Heart left ventricle (tissue), 16 donors: ENCODE data around the gene PXMP4. TPM values are rescaled to one million over a fixed set of nuclear protein-coding genes. Genes with fewer than 3 reads are reported as not detected.
"Not testable (repeated sequence)": the region's sequence is repeated elsewhere in the genome, so short reads cannot be mapped to it uniquely, and the experiment has no call there.

Experiments
- ATAC-seq, 4 donors: fragments of 200-7000 bp; cut with Tn5 transposase; one replicate each; pipeline ENCODE4 v1.9.1; 2020 to 2022; ENCODE audit warnings: moderate library complexity in 4 of 4, mild to moderate bottlenecking in 3 of 4, moderate number of reproducible peaks in 1 of 4
- DNase-seq, 5 donors: peaks; one replicate each; pipeline ENCODE4 v3.0.0-alpha.2; 2020
- H3K27ac ChIP-seq, 12 donors: fragments of 200-600 bp; sonication (generic) in 4 of 12; one replicate each; pipeline versions ENCODE4 v1.5.0 to v1.8.0; 2016 to 2022; ENCODE audit warnings: mild to moderate bottlenecking in 2 of 12
- H3K27me3 ChIP-seq, 9 donors: fragments of 200-600 bp; sonication (generic) in 2 of 9; one replicate each; pipeline versions ENCODE4 v1.5.1 to v1.8.0; 2016 to 2022; ENCODE audit warnings: mild to moderate bottlenecking in 3 of 9
- H3K36me3 ChIP-seq, 9 donors: fragments of 200-600 bp; sonication (generic) in 2 of 9; one replicate each; pipeline versions ENCODE4 v1.5.0 to v1.8.0; 2018 to 2022; ENCODE audit warnings: mild to moderate bottlenecking in 2 of 9
- H3K4me1 ChIP-seq, 12 donors: fragments of 200-600 bp; sonication (generic) in 4 of 12; one replicate each; pipeline versions ENCODE4 v1.5.0 to v1.8.0; 2016 to 2022; ENCODE audit warnings: mild to moderate bottlenecking in 3 of 12
- H3K4me3 ChIP-seq, 12 donors: fragments of 200-600 bp; sonication (generic) in 4 of 12; one replicate each; pipeline versions ENCODE4 v1.5.0 to v1.8.0; 2017 to 2022; ENCODE audit warnings: mild to moderate bottlenecking in 9 of 12, moderate library complexity in 4 of 12
- H3K9me3 ChIP-seq, 12 donors: fragments of 200-600 bp; sonication (generic) in 4 of 12; one replicate each; pipeline versions ENCODE4 v1.5.0 to v1.8.0; 2016 to 2022; ENCODE audit warnings: mild to moderate bottlenecking in 1 of 12
- POLR2A ChIP-seq, 2 donors: fragments of 450-650 bp; IDR thresholded peaks; one replicate each; pipeline ENCODE4 v1.6.1; 2017; ENCODE audit warnings: antibody characterized with exemption in 2 of 2, mild to moderate bottlenecking in 2 of 2, moderate library complexity in 2 of 2
- WGBS, 4 donors: extraction: QIAGEN DNeasy Blood & Tissue Kit in 2 of 4; methylation state at CpG; one replicate each; pipeline versions ENCODE4 v1.1.5 to v1.1.7; 2013 to 2018; 5-methylcytosine and 5-hydroxymethylcytosine counted together
- intact Hi-C, 10 donors: fragments of 100-400 bp; cut with DNase I; formaldehyde crosslinking; loops; one replicate each; pipeline versions ENCODE4 v1.11.1 to v1.14.2; 2022
- polyA plus RNA-seq, 2 donors: library from polyadenylated mRNA; stranded (reverse); fragments of 200-250 nt; gene quantifications; one replicate each; pipeline ENCODE4 v1.2.3, GENCODE V29; 2013
- total RNA-seq, 9 donors: library from RNA; depleted of rRNA in 2 of 9; stranded (reverse); fragments of >200 nt in 2 of 9; fragmentation: NEBNext Ultra II Directional in 3 of 9; extraction: Animal tissue kit (Norgen Biotek cat#: 25700) in 3 of 9; gene quantifications; one replicate each; pipeline versions ENCODE4 v1.1.0 to v1.2.4, GENCODE V29; 2016 to 2023
- TF ChIP-seq, protein P1 (sequence below), 12 donors: fragments of 200-600 bp; sonication (generic) in 4 of 12; IDR thresholded peaks; one replicate each; pipeline versions ENCODE4 v1.5.0 to v1.8.0; 2018 to 2022; ENCODE audit warnings: antibody characterized with exemption in 12 of 12, mild to moderate bottlenecking in 5 of 12
- donor health status: ischemic (EF 13 %, LVEDD 7.1; RV severe dilation, severe dysfunction).
- donor health status: healthy with polysubstance abuse.
- donor health status: DM: no; HTN: yes; CAD: no.
- donor health status: DM: no; HTN: no; CAD: no.
- donor health status: ischemic (EF 25% LVEDD 6.9; RV normal size, moderate dysfunction).
- donor health status: ischemic (EF 25% LVEDD 5.7; RV mildly dilated, moderate dysfunction).
- donor health status: healthy.
- donor health status: DM: yes; HTN: yes; CAD: no.
- donor health status: ischemic (EF 35%, LVEDD 5.7; RV mildly dilated, moderate dysfunction).
- donor health status: nonischemic (EF 11% LVEDD 7.7; RV severe dilation, severe dysfunction).
- donor health status: DM: yes; HTN: yes; CAD: no.
- donor health status: PGD.
- donor health status: ischemic (EF 29% LVEDD 5.4; RV normal size, mild dysfunction).
- donor health status: nonischemic (EF 23%, LVEDD 6.1; RV moderate dilation, normal function).

Gene PXMP4
- total and polyA plus RNA-seq, 11 donors = 5.0 to 13.0 (median 10.2) TPM

DNA sequence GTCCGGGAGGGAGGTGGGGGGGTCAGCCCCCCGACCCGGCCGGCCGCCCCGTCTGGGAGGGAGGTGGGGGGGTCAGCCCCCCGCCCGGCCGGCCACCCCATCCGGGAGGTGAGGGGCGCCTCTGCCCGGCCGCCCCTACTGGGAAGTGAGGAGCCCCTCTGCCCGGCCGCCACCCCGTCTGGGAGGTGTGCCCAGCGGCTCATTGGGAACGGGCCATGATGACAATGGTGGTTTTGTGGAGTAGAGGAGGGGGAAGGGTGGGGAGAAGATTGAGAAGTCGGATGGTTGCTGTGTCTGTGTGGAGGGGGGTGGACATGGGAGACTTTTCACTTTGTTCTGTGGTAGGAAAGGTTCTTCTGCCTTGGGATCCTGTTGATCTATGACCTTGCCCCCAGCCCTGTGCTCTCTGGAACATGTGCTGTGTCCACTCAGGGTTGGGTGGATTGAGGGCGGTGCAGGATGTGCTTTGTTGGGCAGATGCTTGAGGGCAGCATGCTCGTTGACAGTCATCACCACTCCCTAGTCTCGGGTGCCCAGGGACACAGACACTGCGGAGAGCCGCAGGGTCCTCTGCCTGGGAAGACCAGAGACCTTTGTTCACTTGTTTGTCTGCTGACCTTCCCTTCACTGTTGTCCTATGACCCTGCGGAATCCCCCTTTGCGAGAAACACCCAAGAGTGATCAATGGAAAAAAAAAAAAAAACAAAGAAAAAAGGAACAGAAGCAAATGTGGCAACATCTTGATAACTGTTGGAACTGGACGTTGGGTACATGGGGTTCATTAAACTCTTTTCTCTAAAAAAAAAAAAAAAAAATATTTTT is 18.3 kb downstream of the PXMP4 start:
- Histone ChIP-seq H3K4me3 (no peak overlapping the region), H3K4me1 (peaks cover 0 to 11% (median 0%) of the 10 kb centered on the region in 12 donors), H3K36me3 (peaks cover 0 to 16% (median 8%) of the 10 kb centered on the region in 9 donors), H3K27me3 (no peaks in the 10 kb centered on the region), H3K9me3 (no peaks in the 10 kb centered on the region), H3K27ac (no peak overlapping the region)
- 86 to 91% (median 91%) methylated on average over 13 to 27 of the region's 27 CpGs for WGBS, 4 donors
- intact Hi-C loops = no loop called here
- no peak for TF ChIP-seq POLR2A (IDR thresholded peaks at IDR 0.05)
- TF ChIP-seq, protein P1, sequence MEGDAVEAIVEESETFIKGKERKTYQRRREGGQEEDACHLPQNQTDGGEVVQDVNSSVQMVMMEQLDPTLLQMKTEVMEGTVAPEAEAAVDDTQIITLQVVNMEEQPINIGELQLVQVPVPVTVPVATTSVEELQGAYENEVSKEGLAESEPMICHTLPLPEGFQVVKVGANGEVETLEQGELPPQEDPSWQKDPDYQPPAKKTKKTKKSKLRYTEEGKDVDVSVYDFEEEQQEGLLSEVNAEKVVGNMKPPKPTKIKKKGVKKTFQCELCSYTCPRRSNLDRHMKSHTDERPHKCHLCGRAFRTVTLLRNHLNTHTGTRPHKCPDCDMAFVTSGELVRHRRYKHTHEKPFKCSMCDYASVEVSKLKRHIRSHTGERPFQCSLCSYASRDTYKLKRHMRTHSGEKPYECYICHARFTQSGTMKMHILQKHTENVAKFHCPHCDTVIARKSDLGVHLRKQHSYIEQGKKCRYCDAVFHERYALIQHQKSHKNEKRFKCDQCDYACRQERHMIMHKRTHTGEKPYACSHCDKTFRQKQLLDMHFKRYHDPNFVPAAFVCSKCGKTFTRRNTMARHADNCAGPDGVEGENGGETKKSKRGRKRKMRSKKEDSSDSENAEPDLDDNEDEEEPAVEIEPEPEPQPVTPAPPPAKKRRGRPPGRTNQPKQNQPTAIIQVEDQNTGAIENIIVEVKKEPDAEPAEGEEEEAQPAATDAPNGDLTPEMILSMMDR (IDR thresholded peaks at IDR 0.05) = no peak
- DNase-seq (no peak), ATAC-seq (no peak)

DNA sequence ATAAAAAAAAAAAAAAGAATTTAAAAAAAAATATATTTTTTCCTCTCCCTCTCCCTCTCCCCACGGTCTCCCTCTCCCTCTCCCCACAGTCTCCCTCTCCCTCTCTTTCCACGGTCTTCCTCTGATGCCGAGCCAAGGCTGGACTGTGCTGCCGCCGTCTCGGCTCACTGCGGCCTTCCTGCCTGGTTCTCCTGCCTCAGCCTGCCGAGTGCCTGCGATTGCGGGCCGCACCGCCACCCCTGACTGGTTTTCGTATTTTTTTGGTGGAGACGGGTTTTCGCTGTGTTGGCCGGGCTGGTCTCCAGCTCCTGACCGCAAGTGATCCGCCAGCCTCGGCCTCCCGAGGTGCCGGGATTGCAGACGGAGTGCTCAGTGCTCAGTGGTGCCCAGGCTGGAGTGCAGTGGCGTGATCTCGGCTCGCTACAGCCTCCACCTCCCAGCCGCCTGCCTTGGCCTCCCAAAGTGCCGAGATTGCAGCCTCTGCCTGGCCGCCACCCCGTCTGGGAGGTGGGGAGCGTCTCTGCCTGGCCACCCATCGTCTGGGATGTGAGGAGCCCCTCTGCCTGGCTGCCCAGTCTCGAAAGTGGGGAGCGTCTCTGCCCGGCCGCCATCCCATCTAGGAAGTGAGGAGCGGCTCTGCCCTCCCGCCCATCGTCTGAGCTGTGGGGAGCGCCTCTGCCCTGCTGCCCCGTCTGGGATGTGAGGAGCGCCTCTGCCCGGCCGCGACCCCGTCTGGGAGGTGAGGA is 19.2 kb downstream of the PXMP4 start:
- H3K4me1 ChIP-seq = peaks cover 0 to 14% (median 0%) of the 10 kb centered on the region in 12 donors
- DNase-seq, ATAC-seq, intact Hi-C loops, H3K4me3 ChIP-seq, H3K27me3 ChIP-seq, H3K9me3 ChIP-seq, H3K27ac ChIP-seq, H3K36me3 ChIP-seq: not testable (repeated sequence)
- WGBS, 4 donors = 90 to 98% (median 96%) methylated on average over 16 to 45 of the region's 45 CpGs

DNA sequence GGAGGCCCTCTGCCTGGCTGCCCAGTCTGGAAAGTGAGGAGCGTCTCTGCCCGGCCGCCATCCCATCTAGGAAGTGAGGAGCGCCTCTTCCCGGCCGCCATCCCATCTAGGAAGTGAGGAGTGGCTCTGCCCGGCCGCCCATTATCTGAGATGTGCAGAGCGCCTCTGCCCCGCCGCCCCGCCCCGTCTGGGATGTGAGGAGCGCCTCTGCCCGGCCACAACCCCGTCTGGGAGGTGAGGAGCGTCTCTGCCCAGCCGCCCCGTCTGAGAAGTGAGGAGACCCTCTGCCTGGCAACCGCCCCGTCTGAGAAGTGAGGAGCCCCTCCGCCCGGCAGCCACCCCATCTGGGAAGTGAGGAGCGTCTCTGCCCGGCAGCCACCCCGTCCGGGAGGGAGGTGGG is 21.1 kb downstream of the PXMP4 start:
- H3K4me1 ChIP-seq = peaks cover 0 to 16% (median 2%) of the 10 kb centered on the region in 12 donors
- intact Hi-C loops, H3K27me3 ChIP-seq, DNase-seq, H3K4me3 ChIP-seq, H3K36me3 ChIP-seq, H3K9me3 ChIP-seq, H3K27ac ChIP-seq, ATAC-seq: not testable (repeated sequence)
- 93 to 96% (median 94%) methylated on average over 15 to 19 of the region's 27 CpGs; no CpG with 5 or more reads in 1 of the 4 donors for WGBS, 4 donors

DNA sequence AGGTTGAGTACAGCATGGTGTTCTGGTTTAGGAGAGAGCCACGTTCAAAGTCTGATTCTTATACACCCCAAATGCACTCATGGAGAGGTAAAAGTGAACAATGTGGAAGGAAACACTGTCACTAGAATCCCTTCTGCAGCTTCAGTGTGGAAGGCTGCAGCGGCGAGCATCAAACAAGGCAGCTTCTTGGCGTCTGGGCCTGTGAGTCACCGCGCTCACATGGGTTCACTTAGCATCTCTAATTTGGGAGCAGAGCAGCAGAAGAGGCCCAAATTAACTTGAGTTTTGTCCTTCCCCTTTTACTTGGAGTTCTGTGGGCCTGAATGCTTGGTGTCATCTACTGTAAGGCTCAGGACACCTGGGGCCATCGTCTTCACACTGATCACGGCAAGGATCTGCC is 23.0 kb downstream of the PXMP4 start:
- H3K4me3 ChIP-seq = no peak overlapping the region
- intact Hi-C loops = no loop called here
- DNase-seq (peak; percentile 49 to 75 (median 56)), ATAC-seq (peak in 3 of 4 donors; percentile 65 to 87 (median 74))
- WGBS, 4 donors = 77 to 92% (median 81%) methylated on average over 8 of the region's 8 CpGs
- H3K27me3 ChIP-seq = no peaks in the 10 kb centered on the region
- H3K36me3 ChIP-seq = no peaks in the 10 kb centered on the region
- TF ChIP-seq, protein P1 (IDR thresholded peaks at IDR 0.05) = no peak
- TF ChIP-seq POLR2A (IDR thresholded peaks at IDR 0.05) = no peak
- peak overlapping the region in 3 of 12 donors; percentile 29 to 59 (median 57) for H3K27ac ChIP-seq
- H3K4me1 ChIP-seq = peaks cover 0 to 19% (median 1%) of the 10 kb centered on the region in 12 donors
- H3K9me3 ChIP-seq = no peaks in the 10 kb centered on the region

DNA sequence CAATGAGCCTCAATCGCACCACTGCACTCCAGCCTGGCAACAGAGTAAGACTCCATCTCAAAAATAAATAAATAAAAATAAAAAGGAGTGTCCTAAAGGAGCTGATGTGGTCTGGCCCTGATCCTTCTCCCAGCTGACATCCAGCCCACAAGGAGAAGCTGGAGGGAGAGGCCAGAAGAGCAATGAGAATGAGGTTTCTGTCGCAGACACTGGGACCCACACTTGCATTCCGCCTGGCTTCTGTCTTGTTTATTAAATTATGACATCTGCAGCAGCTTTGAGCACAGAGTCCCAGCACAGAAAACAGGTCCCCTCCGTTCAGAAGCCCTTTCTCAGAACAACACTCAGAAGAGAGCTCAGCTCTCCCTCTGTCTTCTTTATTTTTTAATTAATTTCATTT is 23.7 kb downstream of the PXMP4 start:
- Histone ChIP-seq H3K4me1 (peaks cover 0 to 19% (median 1%) of the 10 kb centered on the region in 12 donors), H3K36me3 (no peaks in the 10 kb centered on the region), H3K27ac (peak overlapping the region in 1 of 12 donors; percentile 59), H3K27me3 (no peaks in the 10 kb centered on the region), H3K9me3 (no peaks in the 10 kb centered on the region), H3K4me3 (no peak overlapping the region)
- WGBS, 4 donors = 86 to 89% (median 88%) methylated on average over 4 of the region's 4 CpGs
- peak in 1 of 4 donors; percentile 29 for ATAC-seq
- no peak for TF ChIP-seq POLR2A (IDR thresholded peaks at IDR 0.05)
- TF ChIP-seq, protein P1 (IDR thresholded peaks at IDR 0.05) = no peak
- intact Hi-C loops = no loop called here
- DNase-seq = no peak
